GM19452 (cell line): ENCODE data around the gene KRTAP4-4.
"Not testable (repeated sequence)": the region's sequence is repeated elsewhere in the genome, so short reads cannot be mapped to it uniquely, and the experiment has no call there.

Experiments used
- ATAC-seq: cut with Tn5 transposase; IDR thresholded peaks from one replicate; pipeline ENCODE4 v1.9.1; 2021; ENCODE audit not compliant: unreplicated experiment

Gene KRTAP4-4

DNA sequence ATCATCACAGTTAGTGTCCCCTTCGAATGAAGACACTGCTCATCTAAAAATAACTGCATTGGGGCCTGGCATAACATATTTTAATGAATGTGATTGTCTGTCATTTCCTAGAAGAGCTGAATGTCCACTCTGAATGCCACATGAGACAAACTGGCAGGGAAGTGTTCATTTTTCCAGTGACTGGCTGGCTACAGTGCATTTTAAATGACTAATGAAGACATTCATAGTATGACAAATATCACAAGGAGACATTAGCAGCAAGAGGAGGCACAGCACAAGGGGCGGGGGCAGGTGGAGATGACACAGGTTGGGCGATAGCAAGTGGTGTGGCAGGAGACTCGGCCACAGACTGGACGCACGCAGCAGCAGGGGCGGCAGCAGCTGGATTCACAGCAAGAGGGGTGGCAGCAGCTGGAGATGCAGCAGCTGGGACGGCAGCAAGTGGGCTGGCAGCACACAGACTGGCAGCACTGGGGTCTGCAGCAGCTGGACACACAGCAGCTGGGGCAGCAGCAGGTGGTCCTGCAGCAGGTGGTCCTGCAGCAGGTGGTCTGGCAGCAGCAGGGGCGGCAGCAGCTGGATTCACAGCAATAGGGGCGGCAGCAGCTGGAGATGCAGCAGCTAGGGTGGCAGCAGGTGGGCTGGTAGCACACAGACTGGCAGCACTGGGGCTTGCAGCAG is 11.4 kb downstream of the KRTAP4-4 start:
- not testable (repeated sequence) for ATAC-seq

GRCh38 chr17:41147531-41148204 is 12.9 kb downstream of the KRTAP4-4 start:
- no peak for ATAC-seq

DNA sequence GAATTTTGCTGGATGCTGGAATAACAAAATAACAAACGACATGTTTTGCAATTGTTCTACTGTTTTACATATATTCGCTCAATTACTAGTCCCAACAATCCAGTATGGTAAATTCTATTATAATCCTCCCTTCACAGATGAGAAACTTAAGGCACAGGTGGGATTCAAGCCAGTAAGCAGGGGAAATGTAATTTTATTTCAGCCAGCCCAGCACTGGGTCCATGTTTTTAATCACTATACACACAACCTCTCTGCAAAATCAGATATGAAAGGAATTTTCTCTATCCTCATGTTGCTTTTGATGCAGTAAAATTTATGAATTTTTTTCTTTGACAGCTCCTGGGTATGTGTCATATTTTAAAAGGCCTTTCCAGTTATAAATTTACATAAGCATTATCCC is 15.3 kb downstream of the KRTAP4-4 start:
- ATAC-seq, result no peak

- ATAC-seq, result no peak
These were observed 15.7 kb downstream of the KRTAP4-4 start for GRCh38 chr17:41144846-41145245.

GRCh38 chr17:41141361-41141760 is 19.2 kb downstream of the KRTAP4-4 start:
- no peak for ATAC-seq

DNA sequence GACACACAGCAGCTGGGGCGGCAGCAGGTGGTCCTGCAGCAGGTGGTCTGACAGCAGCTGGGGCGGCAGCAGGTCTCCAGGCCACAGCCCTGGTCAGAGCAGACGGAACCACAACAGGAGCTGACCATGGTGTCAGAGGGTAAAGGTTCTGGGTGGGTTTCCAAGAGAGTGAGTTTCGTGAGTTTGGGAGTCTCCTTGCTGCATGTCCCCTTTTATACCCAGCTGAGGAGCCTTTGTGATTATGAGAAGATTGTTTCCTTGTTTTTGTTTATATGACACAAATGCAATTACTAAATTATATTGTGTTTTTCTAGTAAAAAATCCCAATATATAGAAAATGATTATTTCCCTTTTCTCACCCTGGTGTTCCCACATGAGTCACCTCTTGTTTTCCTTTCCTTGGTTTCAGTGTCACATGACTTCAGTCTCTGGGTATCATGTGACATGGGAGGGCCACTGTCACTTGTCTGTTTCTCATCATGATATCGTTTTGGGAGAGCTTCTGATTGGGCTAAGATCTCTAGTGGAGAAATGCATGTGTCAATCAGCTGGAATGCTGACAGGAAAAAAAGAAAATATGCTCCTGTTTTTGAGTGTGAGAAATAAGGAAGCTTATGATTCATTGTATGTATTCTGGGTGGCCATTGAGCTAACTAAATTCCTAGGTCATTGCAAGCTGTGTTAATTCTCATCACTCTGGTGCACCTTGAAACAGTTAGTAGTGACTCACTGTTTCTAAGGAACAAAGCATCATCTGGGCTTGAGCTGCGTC is 20.0 kb downstream of the KRTAP4-4 start, which contains the start of gene KRTAP4-6:
Gene KRTAP4-6, minus strand, starts transcription at position 185 of the 772 bp plus-strand sequence. Its CDS starts 57 bp downstream, at position 128.
- ATAC-seq, result no peak

DNA sequence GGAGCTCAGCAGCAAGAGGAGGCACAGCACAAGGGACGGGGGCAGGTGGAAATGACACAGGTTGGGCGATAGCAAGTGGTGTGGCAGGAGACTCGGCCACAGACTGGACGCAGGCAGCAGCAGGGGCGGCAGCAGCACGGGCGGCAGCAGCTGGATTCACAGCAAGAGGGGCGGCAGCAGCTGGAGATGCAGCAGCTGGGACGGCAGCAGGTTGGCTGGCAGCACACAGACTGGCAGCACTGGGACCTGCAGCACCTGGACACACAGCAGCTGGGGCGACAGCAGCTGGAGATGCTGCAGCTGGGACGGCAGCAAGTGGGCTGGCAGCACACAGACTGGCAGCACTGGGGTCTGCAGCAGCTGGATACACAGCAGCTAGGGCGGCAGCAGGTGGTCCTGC is 20.7 kb downstream of the KRTAP4-4 start:
- ATAC-seq, result not testable (repeated sequence)

- ATAC-seq, result no peak
These were observed 26.4 kb downstream of the KRTAP4-4 start for GRCh38 chr17:41133880-41134735.

DNA sequence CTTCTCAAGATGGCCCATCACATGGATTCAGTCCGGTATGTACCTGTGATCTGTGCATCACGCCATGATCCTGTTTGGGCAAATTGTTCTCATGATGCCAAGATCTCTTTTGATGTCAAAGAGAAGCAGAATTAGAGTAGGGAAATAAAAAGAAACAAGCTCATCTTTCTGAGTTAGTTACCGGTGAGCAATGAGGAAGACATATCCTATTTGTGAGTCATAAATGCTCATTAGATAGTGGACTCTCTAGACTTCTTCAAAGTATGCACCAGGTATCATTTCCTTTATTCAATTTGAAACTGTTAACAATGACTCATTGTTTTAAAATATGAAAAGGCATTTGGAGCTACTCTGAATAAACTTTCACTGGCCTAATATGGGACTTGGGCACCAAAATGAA is 28.6 kb downstream of the KRTAP4-4 start:
- ATAC-seq, result no peak

- ATAC-seq, result no peak
These were observed 33.2 kb downstream of the KRTAP4-4 start for GRCh38 chr17:41127371-41127770.

- ATAC-seq, result no peak
These were observed 34.1 kb downstream of the KRTAP4-4 start for GRCh38 chr17:41126412-41126811.

DNA sequence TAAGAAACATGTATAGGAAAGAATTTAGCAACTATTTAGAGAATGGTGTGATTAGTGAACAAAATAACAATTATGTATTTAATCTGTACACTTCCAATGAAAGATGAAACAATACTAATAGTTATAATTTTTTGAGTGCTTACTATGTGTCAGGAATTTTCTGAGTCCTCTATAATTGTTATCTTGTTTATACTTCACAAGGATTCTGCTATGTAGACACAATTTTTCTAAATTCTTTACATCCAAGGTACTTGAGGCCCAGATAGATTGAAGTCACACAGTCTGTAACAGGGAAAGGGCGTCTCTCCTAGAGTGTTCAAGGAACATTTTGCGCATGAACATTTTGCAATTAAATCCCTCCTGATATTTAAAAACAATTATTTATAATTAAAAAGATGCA is 35.5 kb downstream of the KRTAP4-4 start:
- ATAC-seq, result no peak

DNA sequence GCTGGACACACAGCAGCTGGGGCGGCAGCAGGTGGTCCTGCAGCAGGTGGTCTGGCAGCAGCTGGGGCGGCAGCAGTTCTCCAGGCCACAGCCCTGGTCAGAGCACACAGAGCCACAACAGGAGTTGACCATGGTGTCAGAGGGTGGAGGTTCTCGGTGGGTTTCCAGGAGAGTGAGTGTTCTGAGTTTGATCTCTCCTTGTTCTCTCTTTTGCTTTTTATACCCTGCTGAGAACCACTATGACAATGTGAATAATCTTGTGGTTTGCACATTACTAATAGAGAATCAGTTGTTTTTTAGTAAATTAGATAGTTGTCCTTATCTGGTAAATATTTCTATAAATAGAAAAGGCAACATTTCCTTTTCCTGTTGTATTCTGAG is 36.6 kb downstream of the KRTAP4-4 start, which contains the start of gene KRTAP4-12:
Gene KRTAP4-12, minus strand, starts transcription at position 192 of the 381 bp plus-strand sequence. Its CDS starts 60 bp downstream, at position 132.
- not testable (repeated sequence) for ATAC-seq

DNA sequence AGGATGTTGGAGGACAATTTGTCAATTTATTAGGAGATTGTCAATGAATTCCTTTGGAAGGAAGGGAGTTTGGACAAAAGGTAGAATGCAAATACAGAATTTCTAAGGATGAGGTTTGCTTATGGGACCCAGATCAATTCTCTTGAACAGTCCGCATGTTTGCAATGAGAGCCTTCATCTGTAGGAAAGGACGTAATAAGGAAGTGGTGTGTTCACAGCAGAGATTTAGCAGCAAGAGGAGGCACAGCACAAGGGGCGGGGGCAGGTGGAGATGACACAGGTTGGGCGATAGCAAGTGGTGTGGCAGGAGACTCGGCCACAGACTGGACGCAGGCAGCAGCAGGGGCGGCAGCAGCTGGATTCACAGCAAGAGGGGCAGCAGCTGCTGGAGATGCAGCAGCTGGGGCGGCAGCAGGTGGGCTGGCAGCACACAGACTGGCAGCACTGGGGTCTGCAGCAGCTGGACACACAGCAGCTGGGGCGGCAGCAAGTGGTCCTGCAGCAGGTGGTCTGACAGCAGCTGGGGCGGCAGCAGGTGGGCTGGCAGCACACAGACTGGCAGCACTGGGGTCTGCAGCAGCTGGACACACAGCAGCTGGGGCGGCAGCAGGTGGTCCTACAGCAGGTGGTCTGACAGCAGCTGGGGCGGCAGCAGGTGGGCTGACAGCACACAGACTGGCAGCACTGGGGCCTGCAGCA is 37.1 kb downstream of the KRTAP4-4 start:
- not testable (repeated sequence) for ATAC-seq

DNA sequence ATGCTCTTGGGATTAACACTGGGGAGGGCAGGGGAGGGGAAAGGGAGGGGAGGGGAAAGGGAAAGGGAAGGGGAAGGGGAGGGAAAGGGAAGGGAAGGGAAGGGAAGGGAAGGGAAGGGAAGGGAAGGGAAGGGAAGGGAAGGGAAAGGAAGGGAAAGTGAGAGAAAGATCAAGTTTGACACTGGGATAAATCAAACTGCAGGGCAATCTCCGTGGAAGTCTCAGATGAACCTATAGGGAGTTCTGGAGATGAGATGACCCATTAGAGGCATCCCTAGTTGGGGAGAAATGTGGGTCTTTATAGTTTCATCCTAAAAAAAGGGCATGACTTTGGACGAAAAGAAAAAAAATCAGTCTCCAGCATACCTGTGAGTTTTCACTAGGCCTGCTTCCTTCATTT is 38.8 kb downstream of the KRTAP4-4 start:
- no peak for ATAC-seq

- not testable (repeated sequence) for ATAC-seq
These were observed 40.6 kb downstream of the KRTAP4-4 start for GRCh38 chr17:41119696-41120690.

DNA sequence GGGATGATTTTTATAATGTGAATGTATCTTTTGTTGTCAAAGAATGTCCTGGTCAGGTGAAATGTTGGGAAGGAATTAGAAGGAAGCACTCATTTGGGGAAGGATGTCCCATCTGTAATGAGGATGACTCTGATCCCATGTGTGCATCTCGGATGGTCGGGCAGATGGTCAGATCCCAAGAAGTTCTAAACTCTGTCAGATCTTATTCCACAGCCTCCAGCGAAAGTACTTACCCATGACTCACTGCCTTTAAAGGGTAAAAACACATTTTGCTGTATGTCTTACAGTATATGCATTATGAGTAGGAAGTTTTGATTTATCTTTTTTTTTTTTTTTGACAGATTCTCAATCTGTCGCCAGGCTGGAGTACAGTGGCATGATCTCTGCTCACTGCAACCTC is 41.8 kb downstream of the KRTAP4-4 start:
- ATAC-seq, result no peak

GRCh38 chr17:41117846-41118386 is 42.6 kb downstream of the KRTAP4-4 start, which contains the start of gene KRTAP4-11:
Gene KRTAP4-11, minus strand, starts transcription at chr17:41118373. Its CDS starts 58 bp downstream, at chr17:41118315.
- ATAC-seq, result not testable (repeated sequence)
